ENCODE measurements around the gene DENND2C. TPM values are rescaled to one million over a fixed set of nuclear protein-coding genes. Genes with fewer than 3 reads are reported as not detected.

DENND2C gene
- total and polyA plus RNA-seq, 2 of the 13 experiments (the other 11 are each of a cell fraction or from before 2014, with no cell fraction given) = 0.08 to 0.33 TPM

GRCh38 chr1:114554577-114554976 is 115.3 kb downstream of the DENND2C start:
- no peaks in the 10 kb centered on the region for H3K36me3 ChIP-seq (replicated peaks in 1 of 2; ENCODE audit: control insufficient read depth in 1 of 2, insufficient read depth in 2 of 2, low read length in 2 of 2)
- DNase-seq (ENCODE audit: low spot score) (no peak), FAIRE-seq (no peak), ATAC-seq (no peak)
- no TSS peak for BruUV-seq (replicated peaks)
- H3K27me3 ChIP-seq (ENCODE audit: control insufficient read depth in 1 of 2, insufficient read depth in 2 of 2, low read length in 2 of 2) = no peaks in the 10 kb centered on the region
- peaks cover 17% of the 10 kb centered on the region for H3K4me1 ChIP-seq (ENCODE audit: insufficient read depth, low read length)
- no peak overlapping the region for H2AFZ ChIP-seq (ENCODE audit: low read length)
- no peak for TF ChIP-seq ZNF552 (CRISPR knock-in tag; IDR thresholded peaks at IDR 0.05; ENCODE audit: borderline replicate concordance)
- no peak for TF ChIP-seq USF2 (IDR thresholded peaks at IDR 0.05; ENCODE audit: low read depth, low read length)
- no peak for TF ChIP-seq USF2 (CRISPR knock-in tag; IDR thresholded peaks at IDR 0.05; ENCODE audit: borderline replicate concordance)
- TF ChIP-seq NFRKB (IDR thresholded peaks at IDR 0.05) = no peak
- no peak for TF ChIP-seq ZNF260 (CRISPR knock-in tag; IDR thresholded peaks at IDR 0.05; ENCODE audit: borderline replicate concordance, low read depth)
- TF ChIP-seq STAG1 (CRISPR knock-in tag; IDR thresholded peaks at IDR 0.05) = no peak
- no peak for TF ChIP-seq ATF3 (CRISPR knock-in tag; IDR thresholded peaks at IDR 0.05)
- TF ChIP-seq PHF5A (CRISPR knock-in tag; IDR thresholded peaks at IDR 0.05; ENCODE audit: low read depth, unreplicated experiment) = no peak
- POLR2A ChIA-PET = no interaction called here
- H3K79me2 ChIP-seq (ENCODE audit: insufficient read depth, low read length) = no peaks in the 10 kb centered on the region
- no peaks in the 10 kb centered on the region for H4K20me1 ChIP-seq (ENCODE audit: insufficient read depth, low read length)
- CTCF ChIA-PET (ENCODE audit: low intra/inter-chr PET ratio, low total read pairs) = no interaction called here
- no peak overlapping the region for H3K9ac ChIP-seq (ENCODE audit: insufficient read depth, low read depth, low read length)
- in situ Hi-C loops (cut with HindIII; ENCODE audit: extremely low pct_ligation_motif_present, low pct_unique_long_range_greater_than_20kb) (no loop called here), intact Hi-C loops (cut with micrococcal nuclease; ENCODE audit: unreplicated experiment) (no loop called here)
- H3K4me3 ChIP-seq (replicated peaks in 1 of 3; ENCODE audit: insufficient read depth in 1 of 3, low read depth in 2 of 3, low read length in 3 of 3) = no peak overlapping the region
- 73% methylated on average over 2 of the region's 2 CpGs for WGBS (ENCODE audit: low lambda C conversion rate)
- H3K27ac ChIP-seq (ENCODE audit: extremely low read length, insufficient read depth, low read length) = no peak overlapping the region
- H3K4me2 ChIP-seq (ENCODE audit: low read depth, low read length) = no peak overlapping the region
- no peaks in the 10 kb centered on the region for H3K9me3 ChIP-seq (ENCODE audit: low read length)
